Spleen (tissue), 11 donors: ENCODE measurements around the gene DYRK1B. TPM values are rescaled to one million over a fixed set of nuclear protein-coding genes. Genes with fewer than 3 reads are reported as not detected.
A peak's percentile ranks its signal among the peaks of the same experiment; 100 is the strongest.

Source experiments
- DNase-seq: peaks from one replicate; pipeline ENCODE4 v3.0.0-alpha.2; 2020
- H3K27ac ChIP-seq, 8 donors: fragments of 200-600 bp; sonication (generic) in 7 of 8; 1 replicate in 4 of 8; 2 replicates in 4 of 8; pipeline versions ENCODE4 v1.5.0 to v1.8.0; 2016 to 2021; ENCODE audit warnings: inconsistent platforms in 4 of 8, mild to moderate bottlenecking in 4 of 8, moderate library complexity in 1 of 8
- H3K27me3 ChIP-seq, 7 donors: fragments of 200-600 bp; sonication (generic) in 6 of 7; replicated peaks in 1 of 7; 1 replicate in 4 of 7; 2 replicates in 3 of 7; pipeline versions ENCODE4 v1.5.0 to v1.8.0; 2016 to 2021; ENCODE audit warnings: inconsistent platforms in 3 of 7, mild to moderate bottlenecking in 1 of 7
- H3K36me3 ChIP-seq, 6 donors: fragments of 200-600 bp; sonication (generic) in 5 of 6; 1 replicate in 4 of 6; 2 replicates in 2 of 6; pipeline versions ENCODE4 v1.5.0 to v1.8.0; 2016 to 2021; ENCODE audit warnings: inconsistent platforms in 2 of 6
- H3K4me1 ChIP-seq, 6 donors: fragments of 200-600 bp; sonication (generic) in 5 of 6; 1 replicate in 3 of 6; 2 replicates in 3 of 6; pipeline versions ENCODE4 v1.5.0 to v1.8.0; 2016 to 2021; ENCODE audit warnings: inconsistent platforms in 3 of 6
- H3K4me3 ChIP-seq, 8 donors: fragments of 200-600 bp; sonication (generic) in 7 of 8; 1 replicate in 4 of 8; 2 replicates in 4 of 8; pipeline versions ENCODE4 v1.5.0 to v1.8.0; 2016 to 2021; ENCODE audit warnings: inconsistent platforms in 4 of 8, mild to moderate bottlenecking in 4 of 8, moderate library complexity in 2 of 8
- H3K9me3 ChIP-seq, 8 donors: fragments of 200-600 bp; sonication (generic) in 7 of 8; 1 replicate in 4 of 8; 2 replicates in 4 of 8; pipeline versions ENCODE4 v1.5.0 to v1.8.0; 2016 to 2021; ENCODE audit warnings: inconsistent platforms in 4 of 8
- POLR2A ChIP-seq, 3 donors: fragments of 450-650 bp; IDR thresholded peaks; one replicate each; pipeline ENCODE4 v1.5.1; 2017; ENCODE audit warnings: antibody characterized with exemption in 3 of 3, mild to moderate bottlenecking in 1 of 3
- POLR2AphosphoS5 ChIP-seq, 3 donors: sonication (generic); formaldehyde crosslinking; IDR thresholded peaks; one replicate each; pipeline ENCODE4 v1.5.1; 2017; ENCODE audit warnings: antibody characterized with exemption in 3 of 3
- WGBS, 5 donors: extraction: QIAGEN DNeasy Blood & Tissue Kit in 3 of 5; methylation state at CpG; one replicate each; pipeline versions ENCODE4 v1.1.5 to v1.1.7; 2013 to 2018; 5-methylcytosine and 5-hydroxymethylcytosine counted together
- intact Hi-C: fragments of 100-400 bp; cut with DNase I; formaldehyde crosslinking; loops from one replicate; pipeline ENCODE4 v1.15.0; 2023; ENCODE audit warnings: low total_unique reads
- polyA plus RNA-seq, 3 donors: library from polyadenylated mRNA; stranded (reverse); fragments of 200-250 nt; gene quantifications; one replicate each; pipeline ENCODE4 v1.2.1, GENCODE V29; 2013
- total RNA-seq, 7 donors: library from RNA; depleted of rRNA in 3 of 7; stranded (reverse); fragments of >200 nt in 3 of 7; fragmentation: NEBNext Ultra II Directional in 4 of 7; extraction: Animal tissue kit (Norgen Biotek cat#: 25700) in 4 of 7; gene quantifications; one replicate each; pipeline versions ENCODE4 v1.1.0 to v1.2.1, GENCODE V29; 2016 to 2021
- TF ChIP-seq, protein P1 (sequence below), 11 experiments: fragments of 200-600 bp in 7 of 11; fragments of 450-650 bp in 4 of 11; sonication (generic) in 4 of 11; IDR thresholded peaks in 8 of 11; conservative IDR thresholded peaks in 3 of 11; 1 replicate in 7 of 11; 2 replicates in 4 of 11; pipeline versions ENCODE4 v1.4.0 to v1.8.0; 2016 to 2021; ENCODE audit warnings: antibody characterized with exemption in 11 of 11, inconsistent platforms in 4 of 11, mild to moderate bottlenecking in 1 of 11
- donor health status: healthy with polysubstance abuse.
- donor health status: DM: no; HTN: no; CAD: no; lungs with moderate emphysema.
- donor health status: DM: no; HTN: no; CAD: no.
- donor health status: Bipolar disorder and iron deficiency.
- donor health status: healthy.
- donor health status: DM: no; HTN: no; CAD: no.
- donor health status: DM: yes; HTN: yes; CAD: no.

The DYRK1B gene
- total and polyA plus RNA-seq, 10 donors: 11.2 to 32.7 (median 18.5) TPM

DNA sequence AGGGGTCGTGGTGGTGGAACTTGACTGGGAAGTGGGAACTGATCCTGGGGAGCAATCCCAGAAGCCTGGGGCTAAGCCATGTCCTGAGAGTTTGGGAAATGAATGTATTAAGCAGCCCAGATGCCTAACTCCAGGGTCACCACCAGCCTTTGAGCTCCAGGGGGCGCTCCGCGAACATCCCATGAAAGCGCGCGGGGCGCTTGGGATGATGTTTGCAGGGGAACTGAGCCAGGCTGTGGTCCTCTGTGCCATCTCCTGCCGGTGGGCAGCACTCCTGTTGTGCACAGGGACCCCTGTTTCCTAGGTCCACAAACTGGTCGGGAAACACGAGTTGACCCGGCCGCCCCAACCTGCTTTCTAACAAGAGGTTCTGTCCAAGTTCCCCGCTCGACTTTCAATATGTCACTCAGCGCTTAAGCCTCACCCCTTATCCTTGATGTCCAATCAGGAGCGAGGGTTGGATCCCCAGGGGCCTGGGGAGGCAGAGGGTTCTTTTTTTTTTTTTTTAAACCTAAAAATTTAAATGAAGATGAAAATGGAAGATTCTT is 40.9 kb downstream of the DYRK1B start:
- WGBS, 5 donors: 0 to 1% (median 1%) methylated on average over 16 to 17 of the region's 17 CpGs
- intact Hi-C loops: loop anchor here (10.0 kb wide), 1 partner anchor 52 kb away; the partner anchor contains the start of gene FBL
- H3K9me3 ChIP-seq: peaks cover 3 to 18% (median 15%) of the 10 kb centered on the region in 8 donors
- H3K27ac ChIP-seq: no peak overlapping the region
- peaks cover 0 to 18% (median 4%) of the 10 kb centered on the region in 6 donors for H3K4me1 ChIP-seq
- peak in 2 of 3 donors; percentile 31 to 40 for TF ChIP-seq POLR2AphosphoS5 (IDR thresholded peaks at IDR 0.05)
- TF ChIP-seq POLR2A (IDR thresholded peaks at IDR 0.05): no peak
- TF ChIP-seq, protein P1, sequence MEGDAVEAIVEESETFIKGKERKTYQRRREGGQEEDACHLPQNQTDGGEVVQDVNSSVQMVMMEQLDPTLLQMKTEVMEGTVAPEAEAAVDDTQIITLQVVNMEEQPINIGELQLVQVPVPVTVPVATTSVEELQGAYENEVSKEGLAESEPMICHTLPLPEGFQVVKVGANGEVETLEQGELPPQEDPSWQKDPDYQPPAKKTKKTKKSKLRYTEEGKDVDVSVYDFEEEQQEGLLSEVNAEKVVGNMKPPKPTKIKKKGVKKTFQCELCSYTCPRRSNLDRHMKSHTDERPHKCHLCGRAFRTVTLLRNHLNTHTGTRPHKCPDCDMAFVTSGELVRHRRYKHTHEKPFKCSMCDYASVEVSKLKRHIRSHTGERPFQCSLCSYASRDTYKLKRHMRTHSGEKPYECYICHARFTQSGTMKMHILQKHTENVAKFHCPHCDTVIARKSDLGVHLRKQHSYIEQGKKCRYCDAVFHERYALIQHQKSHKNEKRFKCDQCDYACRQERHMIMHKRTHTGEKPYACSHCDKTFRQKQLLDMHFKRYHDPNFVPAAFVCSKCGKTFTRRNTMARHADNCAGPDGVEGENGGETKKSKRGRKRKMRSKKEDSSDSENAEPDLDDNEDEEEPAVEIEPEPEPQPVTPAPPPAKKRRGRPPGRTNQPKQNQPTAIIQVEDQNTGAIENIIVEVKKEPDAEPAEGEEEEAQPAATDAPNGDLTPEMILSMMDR (IDR thresholded peaks at IDR 0.05 in 8 of 11, conservative IDR thresholded peaks at IDR 0.05 in 3 of 11): peak; percentile 49 to 90 (median 89)
- H3K4me3 ChIP-seq: peak overlapping the region; percentile 27 to 71 (median 39)
- no peaks in the 10 kb centered on the region for H3K36me3 ChIP-seq
- H3K27me3 ChIP-seq: peaks cover 0 to 16% (median 0%) of the 10 kb centered on the region in 7 donors
- peak; percentile 91 for DNase-seq

DNA sequence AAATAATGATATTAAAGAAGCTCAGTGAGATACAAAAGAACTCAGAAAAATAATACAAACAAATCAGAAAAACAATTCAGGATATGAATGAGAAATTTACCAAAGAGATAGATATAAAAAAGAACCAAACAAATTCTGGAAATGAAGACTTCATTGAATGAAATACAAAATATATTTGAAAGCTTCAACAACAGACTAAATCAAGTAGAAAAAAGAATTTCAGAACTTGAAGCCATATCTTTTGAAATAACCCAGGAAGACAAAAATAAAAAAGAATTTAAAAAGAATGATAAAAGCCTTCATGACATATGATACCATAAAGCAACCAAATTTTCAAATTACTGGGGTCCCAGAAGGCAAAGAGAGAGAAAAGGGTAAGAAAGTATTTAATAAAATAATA is 45.7 kb downstream of the DYRK1B start:
- TF ChIP-seq POLR2A (IDR thresholded peaks at IDR 0.05) (no peak), POLR2AphosphoS5 (IDR thresholded peaks at IDR 0.05) (no peak)
- TF ChIP-seq, protein P1 (IDR thresholded peaks at IDR 0.05 in 8 of 11, conservative IDR thresholded peaks at IDR 0.05 in 3 of 11): no peak
- H3K9me3 ChIP-seq: peaks cover 3 to 33% (median 28%) of the 10 kb centered on the region in 8 donors
- no peaks in the 10 kb centered on the region for H3K36me3 ChIP-seq
- no peak overlapping the region for H3K27ac ChIP-seq
- peaks cover 0 to 41% (median 5%) of the 10 kb centered on the region in 7 donors for H3K27me3 ChIP-seq
- intact Hi-C loops: no loop called here
- H3K4me1 ChIP-seq: peaks cover 0 to 5% (median under 1%) of the 10 kb centered on the region in 6 donors
- H3K4me3 ChIP-seq: no peak overlapping the region
- DNase-seq: no peak

DNA sequence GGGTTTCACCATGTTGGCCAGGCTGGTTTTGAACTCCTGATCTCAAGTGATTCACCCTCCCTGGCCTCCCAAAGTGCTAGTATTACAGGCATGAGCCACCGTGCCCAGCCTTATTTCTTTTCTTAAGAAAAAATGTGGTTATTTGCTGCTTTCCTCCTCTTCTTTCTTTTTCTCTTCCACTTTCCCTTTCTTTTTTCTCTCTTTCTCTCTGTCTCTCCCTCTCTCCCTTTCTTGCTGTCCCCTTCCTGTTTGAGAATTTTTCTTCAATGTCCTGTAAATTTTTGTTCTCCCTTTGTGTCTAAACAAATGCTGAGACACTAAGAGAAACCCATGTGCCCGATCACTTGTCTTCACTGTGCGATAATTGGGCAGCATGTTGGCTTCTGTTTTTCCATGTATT is 53.1 kb downstream of the DYRK1B start:
- TF ChIP-seq, protein P1 (IDR thresholded peaks at IDR 0.05 in 8 of 11, conservative IDR thresholded peaks at IDR 0.05 in 3 of 11): no peak
- TF ChIP-seq POLR2A (IDR thresholded peaks at IDR 0.05): no peak
- no peak for TF ChIP-seq POLR2AphosphoS5 (IDR thresholded peaks at IDR 0.05)
- no peaks in the 10 kb centered on the region for H3K9me3 ChIP-seq
- intact Hi-C loops: no loop called here
- 87 to 93% (median 90%) methylated on average over 3 of the region's 3 CpGs for WGBS, 5 donors
- no peaks in the 10 kb centered on the region for H3K36me3 ChIP-seq
- DNase-seq: no peak
- peaks cover 0 to 38% (median 5%) of the 10 kb centered on the region in 7 donors for H3K27me3 ChIP-seq
- no peaks in the 10 kb centered on the region for H3K4me1 ChIP-seq
- no peak overlapping the region for H3K4me3 ChIP-seq
- no peak overlapping the region for H3K27ac ChIP-seq

DNA sequence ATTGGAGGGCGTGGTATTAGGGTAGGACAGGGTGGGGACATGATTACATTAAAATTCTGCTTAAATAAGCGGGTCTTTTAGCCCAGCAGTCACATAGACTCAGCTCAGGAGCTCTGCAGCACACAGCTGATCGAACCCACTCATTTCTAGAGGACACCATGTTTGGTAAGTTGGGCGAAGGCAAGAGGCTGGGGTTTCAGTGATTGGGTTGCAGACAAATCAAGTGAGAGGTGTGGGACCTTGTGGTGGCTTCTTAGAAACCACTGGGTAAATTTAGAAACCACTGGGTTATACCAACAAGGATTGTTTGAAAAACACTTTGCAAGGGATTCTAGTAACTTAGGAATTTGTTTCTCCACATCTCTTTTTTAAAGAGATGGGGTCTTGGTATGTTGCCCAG is 55.2 kb downstream of the DYRK1B start, which contains the start of gene LEUTX:
Gene LEUTX (plus strand): TSS at position 92 of the 400 bp plus-strand sequence. CDS start 67 bp downstream, at position 159.
- TF ChIP-seq, protein P1 (IDR thresholded peaks at IDR 0.05 in 8 of 11, conservative IDR thresholded peaks at IDR 0.05 in 3 of 11): no peak
- no peak for TF ChIP-seq POLR2A (IDR thresholded peaks at IDR 0.05)
- no peak for TF ChIP-seq POLR2AphosphoS5 (IDR thresholded peaks at IDR 0.05)
- 61 to 82% (median 71%) methylated on average over 4 of the region's 4 CpGs for WGBS, 5 donors

More for the DNA sequence above, 55.2 kb downstream of the DYRK1B start, which contains the start of gene LEUTX:
- no peak for DNase-seq
- Histone ChIP-seq H3K27ac (no peak within 1 kb of the TSS), H3K4me1 (no peaks in the 10 kb centered on the region), H3K4me3 (no peak within 1 kb of the TSS), H3K36me3 (no peaks in the 10 kb centered on the region), H3K27me3 (peaks cover 0 to 21% (median 0%) of the 10 kb centered on the region in 7 donors), H3K9me3 (no peaks in the 10 kb centered on the region)
- intact Hi-C loops: no loop called here
